Activated CD8-positive, alpha-beta memory T cell treated with anti-CD3 and anti-CD28 coated beads for 4 hours (primary cell): Measurements from ENCODE around the gene MERTK.
"Not testable (repeated sequence)": the region's sequence is repeated elsewhere in the genome, so short reads cannot be mapped to it uniquely, and the experiment has no call there.

Experiments
- DNase-seq, 2 donors: peaks; one replicate each; pipeline ENCODE4 v3.0.0-alpha.2; 2020; ENCODE audit warnings: low read depth in 2 of 2

The MERTK gene

DNA sequence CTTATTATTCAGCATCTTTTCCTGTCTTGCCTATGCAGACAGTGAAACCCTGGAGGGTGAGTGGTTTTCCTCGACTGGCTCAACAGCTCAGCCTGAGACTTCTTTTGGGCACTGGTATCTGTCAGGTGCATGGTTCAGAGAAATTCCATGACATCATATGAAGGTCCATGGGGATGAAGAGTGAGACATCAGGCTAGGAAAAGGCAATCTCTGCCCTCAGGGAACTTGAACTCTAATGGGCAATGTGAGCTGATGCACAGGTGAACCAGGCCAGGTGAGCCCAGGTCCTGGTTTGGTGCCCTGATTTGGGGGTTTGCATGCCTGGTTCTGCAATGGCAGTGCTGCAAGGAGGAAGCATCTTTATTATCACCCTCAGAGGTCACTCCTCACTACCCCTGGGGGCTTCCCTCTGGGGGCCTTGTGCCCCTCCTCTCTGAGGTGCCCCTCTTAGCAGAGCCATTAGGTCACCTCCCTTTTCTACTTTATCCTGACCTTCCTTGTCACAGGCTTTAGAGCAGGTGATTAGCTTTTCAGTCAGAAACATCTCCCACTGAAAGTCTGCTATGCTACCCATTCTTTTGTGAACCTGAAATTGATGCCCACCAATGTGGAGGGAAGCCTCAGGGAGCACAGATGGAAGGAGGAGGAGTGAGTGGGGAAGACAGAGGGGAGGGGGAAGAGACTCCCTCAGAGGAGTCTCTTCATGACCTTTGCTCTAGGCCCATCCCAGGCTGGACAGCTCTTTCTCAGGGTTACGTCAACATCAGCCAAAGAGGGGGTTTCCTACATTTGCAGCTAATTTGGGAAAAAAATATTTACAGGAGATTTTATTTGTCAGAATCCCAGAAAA, 47.3 kb downstream of the MERTK start:
- no peak for DNase-seq

DNA sequence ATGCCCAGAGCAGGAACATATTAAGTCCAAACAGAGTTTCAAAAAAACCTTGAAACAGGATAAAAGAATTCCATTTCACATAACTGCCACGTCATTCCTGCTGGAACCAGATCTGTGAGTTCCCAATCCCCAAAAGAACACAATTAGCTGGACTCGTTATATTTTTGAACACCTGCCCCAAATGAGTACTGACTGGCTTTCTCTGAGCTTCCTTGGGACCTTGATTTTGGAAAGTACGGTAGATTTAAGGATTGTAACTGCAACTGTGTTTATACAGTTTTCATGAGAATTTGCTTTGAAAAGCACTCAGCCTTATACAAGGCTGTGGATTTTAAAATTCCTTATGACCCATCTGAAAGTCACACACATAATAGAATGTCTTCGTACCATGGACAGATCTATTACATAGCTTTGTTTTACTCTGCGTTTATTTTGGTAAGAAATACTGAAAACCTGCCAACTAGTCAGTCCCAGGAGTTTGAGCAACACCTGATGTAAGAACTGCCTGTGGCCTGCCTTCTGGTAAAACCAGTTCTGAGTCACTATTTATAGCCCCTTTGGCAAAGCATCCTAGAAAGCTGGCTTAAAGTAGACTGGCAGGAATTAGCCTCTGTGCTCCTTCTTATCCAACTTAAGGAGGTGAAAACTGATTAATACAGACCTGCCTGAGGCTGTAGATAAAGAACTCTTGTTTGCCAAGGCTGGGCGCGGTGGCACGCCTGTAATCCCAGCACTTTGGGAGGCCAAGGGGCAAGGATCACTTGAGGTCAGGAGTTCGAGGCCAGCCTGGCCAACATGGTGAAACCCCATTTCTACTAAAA, 48.1 kb downstream of the MERTK start:
- DNase-seq: no peak

DNA sequence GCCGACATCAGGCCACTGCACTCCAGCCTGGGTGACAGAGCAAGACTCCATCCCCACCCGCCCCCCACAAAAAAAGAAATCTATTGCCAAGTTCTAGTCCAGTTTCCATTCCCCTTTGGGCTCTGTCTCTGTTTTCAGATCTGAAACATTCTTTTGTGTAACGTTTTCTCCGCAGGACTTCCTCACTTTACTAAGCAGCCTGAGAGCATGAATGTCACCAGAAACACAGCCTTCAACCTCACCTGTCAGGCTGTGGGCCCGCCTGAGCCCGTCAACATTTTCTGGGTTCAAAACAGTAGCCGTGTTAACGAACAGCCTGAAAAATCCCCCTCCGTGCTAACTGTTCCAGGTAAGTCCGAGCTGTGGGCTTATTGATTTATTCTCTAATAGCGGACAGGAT, 48.8 kb downstream of the MERTK start:
- DNase-seq: no peak

DNA sequence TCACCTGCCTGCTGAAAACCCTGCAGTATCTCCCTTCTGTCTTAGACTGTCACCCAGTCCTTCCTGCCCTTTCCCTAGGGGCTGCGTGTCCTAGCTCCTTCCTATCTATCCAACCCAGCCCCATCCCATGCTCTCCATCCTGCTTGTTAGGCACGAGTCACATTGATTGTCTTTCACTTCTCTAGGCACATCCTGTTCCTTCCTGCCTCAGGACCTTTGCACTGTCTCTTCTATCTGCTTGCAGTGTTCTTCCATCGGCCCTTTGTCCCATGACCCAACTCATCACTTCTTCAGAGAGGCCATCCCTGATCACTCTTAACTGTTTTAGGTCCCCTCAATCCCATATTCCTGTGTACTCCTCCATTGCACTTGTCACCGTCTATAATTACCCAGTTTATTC, 50.4 kb downstream of the MERTK start:
- DNase-seq: no peak

DNA sequence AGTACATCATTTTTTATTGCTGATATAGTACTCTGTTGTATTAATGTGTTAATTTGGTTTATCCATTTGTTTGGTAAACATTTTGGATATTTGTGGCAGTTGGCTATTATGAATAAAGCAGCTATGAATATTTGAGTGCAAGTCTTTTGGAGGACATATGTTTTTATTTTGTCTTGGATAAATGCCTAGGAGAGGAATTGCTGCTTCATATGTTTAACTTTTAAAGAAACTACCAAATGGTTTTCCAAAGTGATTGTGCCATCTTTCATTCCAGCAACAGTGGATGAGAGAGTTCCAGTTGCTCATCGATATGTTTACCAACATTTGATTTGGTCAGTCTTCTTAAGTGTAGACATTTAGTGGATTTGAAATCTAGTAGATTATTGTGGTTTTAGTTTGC, 51.8 kb downstream of the MERTK start:
- no peak for DNase-seq

DNA sequence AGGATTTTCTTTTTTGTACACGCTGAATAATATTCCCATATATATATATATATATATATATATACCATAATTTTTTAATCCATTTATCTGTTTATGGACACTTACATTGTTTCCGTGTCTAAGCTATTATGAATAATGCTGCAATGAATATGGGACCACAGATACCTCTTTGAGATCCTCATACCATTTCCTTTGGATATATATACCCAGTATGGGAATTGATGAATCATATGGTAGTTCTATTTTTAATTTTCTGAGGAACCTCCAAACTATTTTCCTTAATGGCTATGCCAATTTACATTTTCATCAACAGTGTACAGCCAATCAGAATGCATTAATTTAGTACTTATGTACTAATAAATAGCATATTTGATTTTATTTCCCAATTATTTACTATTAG, 53.1 kb downstream of the MERTK start:
- DNase-seq: no peak

DNA sequence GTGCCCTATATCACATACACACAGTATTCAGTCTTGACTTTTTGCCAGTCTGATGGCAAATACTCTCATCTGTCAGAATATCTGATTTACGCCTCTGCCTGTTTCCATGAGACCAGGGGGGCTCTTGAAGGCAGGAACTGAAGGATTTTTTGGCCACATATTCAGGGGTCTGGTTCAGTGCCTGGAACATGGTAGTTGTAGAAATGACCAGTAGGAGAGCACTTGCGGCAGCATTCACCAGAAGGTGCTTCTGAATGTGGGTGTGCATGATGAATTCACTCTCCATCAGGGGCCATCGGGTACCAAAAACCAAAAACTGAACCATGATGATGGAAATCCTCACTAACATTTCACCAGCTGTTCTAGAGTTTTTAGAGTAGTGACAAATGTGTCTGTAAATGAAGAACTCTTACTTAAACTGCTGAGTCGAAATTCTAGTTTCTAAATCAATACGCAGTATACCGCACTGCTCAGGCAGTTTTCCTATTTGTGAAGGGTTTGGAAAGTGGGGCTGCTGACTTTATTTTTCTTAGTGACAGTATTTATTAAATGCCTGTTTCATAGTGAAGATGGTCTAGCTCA, 54.6 kb downstream of the MERTK start:
- DNase-seq: no peak

DNA sequence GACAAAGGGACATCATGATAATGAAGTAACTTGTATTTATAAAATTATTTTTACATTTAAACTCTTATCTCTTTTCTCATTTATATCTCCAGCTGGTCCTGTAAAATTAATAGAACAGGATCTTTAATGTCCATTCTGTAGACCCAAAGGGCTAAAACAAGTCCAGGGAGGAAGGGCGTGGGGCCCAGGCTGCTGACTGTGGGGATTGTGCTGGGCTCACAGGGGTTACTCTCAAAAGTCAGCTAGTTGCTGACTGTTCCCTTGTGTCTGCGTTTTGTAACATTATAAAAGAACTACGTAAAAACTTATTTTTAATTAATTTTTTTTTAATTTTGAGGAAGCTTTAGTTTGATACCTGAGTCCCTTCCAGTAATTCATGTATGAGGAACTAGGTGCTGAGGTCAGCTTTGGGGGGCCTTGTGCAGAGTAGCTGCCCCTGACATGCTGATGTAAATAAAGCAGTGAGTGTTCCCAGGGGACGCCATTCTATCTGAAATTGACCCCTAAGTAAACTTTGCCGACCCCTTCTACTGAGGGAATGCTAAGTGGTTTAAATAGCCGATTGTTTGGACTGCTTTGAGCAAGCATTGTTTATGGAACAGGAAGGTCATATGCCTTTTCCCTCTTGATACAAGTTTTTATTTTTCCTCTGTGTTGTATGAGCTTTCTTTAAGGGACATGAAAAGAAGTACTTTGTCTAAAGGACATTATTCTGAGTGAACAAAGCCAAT, 56.4 kb downstream of the MERTK start:
- DNase-seq: no peak

DNA sequence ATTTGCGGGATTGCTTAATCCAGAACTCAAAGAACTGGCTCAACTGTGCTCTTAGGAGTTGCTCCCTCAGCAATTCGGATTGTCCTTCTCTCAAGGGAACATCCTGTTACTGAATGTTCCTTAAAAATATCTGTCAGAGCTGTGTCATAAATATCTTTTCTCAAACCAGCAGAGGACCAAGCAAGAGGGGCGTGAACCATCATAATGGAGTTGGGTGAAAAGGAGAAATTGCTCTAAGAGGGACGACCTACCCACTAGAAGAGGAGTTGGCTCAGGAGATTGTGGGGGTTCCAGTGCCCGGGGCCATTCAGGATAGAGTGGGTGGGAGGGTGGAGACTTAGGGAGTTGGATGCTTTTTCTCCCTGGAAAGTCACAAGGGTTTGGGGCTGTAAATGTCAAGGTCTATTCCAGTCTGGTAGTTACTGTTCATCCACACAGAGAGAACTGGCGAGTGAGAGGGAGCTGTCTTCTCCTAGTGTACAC, 59.5 kb downstream of the MERTK start:
- no peak for DNase-seq

DNA sequence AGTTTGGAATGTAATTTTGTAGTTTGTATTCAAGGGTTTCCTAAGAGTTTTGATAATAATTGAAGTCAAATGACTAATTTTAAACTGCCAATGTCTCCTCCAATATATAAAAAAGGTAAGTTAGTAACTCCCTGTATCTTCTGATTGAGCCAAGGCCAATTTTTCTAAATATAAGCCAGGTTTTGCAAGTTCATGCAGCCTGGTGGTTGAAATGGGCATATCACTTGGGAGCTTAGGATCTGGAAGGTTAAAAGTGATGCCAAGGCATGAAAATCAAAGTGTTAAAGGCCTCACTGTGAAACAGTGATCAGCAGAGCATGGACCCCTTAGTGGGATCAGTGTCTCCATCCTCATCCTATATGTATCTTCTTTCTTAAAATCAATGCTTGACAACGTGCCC, 60.5 kb downstream of the MERTK start:
- DNase-seq: no peak

DNA sequence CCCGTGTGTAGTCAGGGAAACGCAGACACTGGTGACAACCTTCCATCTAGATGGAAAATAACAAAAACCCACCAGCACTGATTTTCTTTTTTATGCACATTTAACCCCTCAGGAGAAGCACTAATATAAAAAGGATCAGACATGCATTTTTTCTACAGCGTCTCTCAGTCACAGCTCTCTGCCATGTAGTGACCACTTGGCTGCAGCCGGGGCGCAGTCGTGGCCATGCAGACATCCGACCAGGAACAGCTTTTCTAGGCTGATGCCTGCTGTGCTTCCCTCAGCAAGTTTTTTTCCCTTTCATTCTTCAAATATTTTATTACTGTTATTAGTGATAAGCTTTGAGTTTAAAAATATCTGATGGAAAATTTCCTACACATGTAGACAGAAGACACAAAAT, 63.3 kb downstream of the MERTK start:
- DNase-seq: no peak

DNA sequence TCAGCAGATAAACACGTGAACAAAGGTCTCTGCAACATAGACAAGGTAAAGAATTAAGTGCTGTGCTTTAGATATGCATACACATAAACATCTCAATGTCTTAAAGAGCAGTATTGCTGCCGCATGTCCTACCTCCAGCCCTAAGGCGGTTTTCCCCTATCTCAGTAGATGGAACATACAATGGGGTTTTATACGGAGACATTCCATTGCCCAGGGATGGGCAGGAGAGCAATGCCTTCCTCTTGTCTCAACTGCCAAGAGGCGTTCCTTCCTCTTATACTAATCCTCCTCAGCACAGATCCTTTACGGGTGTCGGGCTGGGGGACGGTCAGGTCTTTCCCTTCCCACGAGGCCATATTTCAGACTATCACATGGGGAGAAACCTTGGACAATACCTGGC, 64.7 kb downstream of the MERTK start:
- DNase-seq: not testable (repeated sequence)

DNA sequence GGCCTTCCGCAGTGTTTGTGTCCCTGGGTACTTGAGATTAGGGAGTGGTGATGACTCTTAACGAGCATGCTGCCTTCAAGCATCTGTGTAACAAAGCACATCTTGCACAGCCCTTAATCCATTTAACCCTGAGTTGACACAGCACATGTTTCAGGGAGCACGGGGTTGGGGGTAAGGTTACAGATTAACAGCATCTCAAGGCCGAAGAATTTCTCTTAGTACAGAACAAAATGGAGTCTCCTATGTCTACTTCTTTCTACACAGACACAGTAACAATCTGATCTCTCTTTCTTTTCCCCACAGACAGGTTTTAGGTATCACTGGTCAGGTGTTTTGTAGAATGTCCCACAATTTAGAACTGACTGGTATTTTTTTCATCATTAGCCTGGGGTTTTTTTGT, 65.1 kb downstream of the MERTK start:
- DNase-seq: not testable (repeated sequence)

DNA sequence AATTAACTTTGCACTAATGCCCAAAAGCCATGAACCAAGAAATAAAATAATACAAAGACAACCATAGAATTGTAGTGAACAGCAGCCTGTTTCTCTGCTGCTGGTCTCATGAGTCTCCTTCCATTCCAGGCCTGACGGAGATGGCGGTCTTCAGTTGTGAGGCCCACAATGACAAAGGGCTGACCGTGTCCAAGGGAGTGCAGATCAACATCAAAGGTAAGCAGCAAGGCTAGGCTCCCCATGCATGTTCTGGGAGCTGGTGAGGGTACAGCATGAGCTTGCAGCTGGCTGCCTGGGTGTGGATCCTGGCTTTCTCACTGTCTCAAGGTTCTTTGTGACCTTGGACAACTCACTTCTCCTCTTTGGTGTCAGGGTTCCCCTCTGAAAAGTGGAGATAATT, 66.7 kb downstream of the MERTK start:
- no peak for DNase-seq

DNA sequence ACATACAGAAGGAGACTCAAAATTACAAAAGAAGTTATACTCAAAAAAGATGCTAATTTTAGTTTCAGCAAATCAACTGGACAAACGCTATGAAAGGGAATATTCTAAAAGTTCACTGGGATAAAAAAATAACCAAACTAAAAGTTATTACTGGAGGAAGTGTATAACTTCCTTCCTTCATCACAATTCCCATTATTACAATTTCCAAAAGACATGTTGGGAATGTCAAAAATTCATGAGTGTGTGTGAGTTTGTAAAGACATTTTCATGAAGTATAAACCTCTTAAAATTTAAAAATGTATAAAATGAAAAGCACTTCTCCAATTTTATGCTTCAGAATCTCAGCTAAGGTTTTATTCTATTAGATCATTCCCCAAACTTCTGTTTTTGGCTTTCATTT, 67.8 kb downstream of the MERTK start:
- no peak for DNase-seq

DNA sequence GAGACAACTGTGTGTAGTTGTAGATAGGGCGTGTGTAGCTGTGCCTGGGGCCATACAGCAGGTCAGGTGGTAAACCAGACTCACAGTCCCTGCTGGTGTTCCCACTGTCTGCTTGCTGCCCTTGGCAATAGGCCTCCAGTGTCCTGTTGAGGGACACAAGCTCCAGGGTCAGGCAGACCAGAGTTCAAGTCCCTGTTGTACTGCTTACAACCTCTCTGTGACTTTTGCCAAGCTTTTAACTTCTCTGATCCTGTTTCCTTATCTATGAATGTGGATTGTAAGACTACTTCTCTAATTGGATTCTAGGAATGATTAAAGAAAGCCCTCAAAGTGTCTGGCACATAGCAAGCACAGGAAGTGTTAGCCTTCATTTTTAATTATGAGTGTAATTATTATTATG, 68.6 kb downstream of the MERTK start:
- no peak for DNase-seq

DNA sequence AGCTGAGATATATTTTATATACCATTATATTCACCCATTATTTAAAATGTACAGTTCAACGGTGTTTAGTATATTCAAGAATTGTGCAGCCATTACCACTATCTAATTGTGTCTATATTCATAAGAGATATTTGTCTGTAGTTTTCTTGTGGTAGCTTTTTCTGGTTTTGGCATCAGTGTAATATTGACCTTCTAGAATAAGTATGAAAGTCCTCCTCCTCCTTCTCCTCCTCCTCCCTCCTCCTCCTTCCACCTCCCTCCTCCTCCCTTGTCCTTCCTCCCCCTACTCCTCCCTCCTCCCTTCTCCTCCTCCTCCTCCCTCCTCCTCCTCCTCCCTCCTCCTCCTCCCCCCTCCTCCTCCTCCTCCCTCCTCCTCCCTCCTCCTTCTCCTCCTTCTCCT, 72.0 kb downstream of the MERTK start:
- DNase-seq: no peak

DNA sequence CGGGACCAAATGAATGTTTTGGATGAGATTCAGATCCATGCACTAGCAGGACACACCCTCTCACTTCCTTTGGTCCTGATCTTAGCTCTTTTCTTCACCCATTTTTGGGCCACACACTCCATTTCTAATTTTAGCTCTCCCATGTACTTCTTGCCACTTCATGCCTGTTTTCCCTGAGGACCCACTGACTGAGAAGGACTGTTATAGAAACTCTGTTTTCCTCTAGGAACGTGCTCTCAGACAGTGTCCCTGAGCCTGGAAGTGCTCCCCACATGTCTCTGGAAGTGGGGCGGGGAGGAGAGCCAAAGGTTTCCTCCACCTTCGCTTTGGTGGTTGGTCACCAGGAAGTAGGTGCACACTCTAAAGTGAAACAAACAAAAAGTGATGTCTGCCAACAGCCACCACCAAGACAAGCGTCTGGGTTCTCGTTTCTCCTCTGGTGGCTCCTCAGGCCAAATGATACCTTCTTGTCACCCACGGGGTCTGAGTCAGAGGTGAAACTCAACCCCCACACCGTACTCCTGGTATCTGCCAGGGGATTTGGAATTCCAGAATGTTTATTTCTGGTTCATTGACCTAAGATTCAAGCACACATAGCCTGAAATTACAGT, 74.7 kb downstream of the MERTK start:
- DNase-seq: no peak

DNA sequence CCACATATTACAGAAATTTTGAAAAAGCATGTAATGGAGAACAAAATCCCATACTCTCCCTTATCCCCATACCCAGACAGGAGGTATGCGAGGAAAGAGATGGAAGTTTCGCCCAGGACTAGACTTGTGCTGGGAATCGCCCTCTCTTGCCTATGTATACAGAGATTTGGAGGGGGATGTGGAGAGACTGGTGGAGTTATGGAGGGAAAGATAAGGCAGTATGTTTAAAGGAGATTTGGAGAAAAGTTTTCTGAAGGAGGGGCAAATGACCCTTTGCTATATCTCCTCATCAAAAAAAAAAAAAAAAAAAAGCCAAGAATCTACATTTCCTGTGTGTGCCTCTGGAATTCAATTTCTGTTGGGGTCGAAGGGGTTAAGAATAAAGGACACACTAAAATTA, 75.3 kb downstream of the MERTK start:
- DNase-seq: no peak

DNA sequence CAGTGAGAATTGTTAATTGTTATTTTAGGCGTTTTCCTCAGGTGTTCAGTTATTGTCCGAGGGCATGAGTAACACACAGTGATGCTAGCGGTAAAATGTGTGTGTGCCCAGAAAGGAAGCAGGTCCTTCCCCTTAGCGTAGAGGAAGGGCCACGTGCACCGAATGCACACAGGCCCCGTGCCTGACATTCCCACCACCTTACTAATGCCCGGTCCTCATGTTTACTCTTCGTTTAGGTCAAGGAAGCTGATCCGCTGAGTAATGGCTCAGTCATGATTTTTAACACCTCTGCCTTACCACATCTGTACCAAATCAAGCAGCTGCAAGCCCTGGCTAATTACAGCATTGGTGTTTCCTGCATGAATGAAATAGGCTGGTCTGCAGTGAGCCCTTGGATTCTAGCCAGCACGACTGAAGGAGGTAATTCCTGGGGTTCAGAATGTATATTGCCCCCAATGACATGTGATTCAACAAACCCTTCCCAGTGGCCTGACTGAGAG, 76.7 kb downstream of the MERTK start:
- DNase-seq: no peak

DNA sequence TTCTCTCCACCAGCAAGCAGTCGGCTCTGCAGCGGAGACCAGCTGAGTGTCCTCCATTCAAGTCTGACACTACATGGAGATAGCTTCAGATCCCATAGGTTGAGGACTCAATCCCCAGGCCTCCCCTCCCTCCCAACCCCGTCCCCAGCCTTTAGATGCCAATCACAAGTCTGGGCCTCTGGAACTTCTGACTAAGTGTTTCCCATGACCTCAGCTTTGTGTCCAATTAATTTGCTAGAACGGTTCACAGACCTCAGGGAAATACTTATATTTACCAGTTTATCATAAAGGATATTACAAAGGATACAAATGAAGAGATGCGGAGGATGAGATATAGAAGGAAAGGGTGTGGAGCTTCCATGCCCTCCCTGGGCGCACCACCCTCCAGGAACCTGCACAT, 77.4 kb downstream of the MERTK start:
- no peak for DNase-seq
